Measurements from ENCODE around the gene UBE2L5. TPM values are rescaled to one million over a fixed set of nuclear protein-coding genes. Genes with fewer than 3 reads are reported as not detected.
"Not testable (repeated sequence)": the region's sequence is repeated elsewhere in the genome, so short reads cannot be mapped to it uniquely, and the experiment has no call there.

The UBE2L5 gene
- total RNA-seq, 1 experiment from 2014 or later: 0.13 TPM

DNA sequence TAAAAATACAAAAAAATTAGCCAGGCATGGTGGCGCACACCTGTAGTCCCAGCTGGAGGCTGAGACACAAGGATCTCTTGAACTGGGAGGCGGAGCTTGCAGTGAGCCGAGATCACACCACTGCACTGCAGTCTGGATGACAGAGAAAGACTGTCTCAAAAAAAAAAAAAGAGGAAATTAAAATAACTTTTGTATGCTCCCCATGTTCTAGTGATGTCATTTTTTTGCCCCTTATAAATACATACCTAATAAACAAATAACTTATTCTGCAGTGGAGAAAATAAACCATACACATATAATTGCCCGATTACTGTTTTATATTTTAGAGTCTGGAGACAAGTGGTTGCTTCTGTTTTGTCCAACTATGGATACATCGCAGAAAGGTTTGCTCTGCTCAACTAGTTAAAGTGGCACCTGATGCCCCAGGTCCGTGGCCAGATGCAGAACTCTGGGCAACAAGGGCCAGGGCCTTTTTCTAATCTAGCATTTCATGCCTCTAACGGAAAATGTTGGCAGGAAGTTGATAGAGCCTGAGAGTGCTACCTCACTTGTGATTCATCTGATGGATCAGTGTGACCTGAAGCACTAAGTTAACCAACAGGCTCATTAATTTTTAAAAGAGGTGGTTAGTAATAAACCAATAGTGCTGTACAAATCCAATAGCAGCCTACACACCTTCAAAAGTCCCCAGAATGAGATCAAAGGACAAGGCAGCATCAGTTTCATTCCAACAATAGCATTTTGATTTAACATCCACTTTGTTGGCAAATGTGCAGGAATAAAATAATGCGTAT, 18.8 kb downstream of the UBE2L5 start (continued):
- TF ChIP-seq IRF2 (CRISPR knock-in tag; IDR thresholded peaks at IDR 0.05; ENCODE audit: borderline replicate concordance, low read depth): no peak

DNA sequence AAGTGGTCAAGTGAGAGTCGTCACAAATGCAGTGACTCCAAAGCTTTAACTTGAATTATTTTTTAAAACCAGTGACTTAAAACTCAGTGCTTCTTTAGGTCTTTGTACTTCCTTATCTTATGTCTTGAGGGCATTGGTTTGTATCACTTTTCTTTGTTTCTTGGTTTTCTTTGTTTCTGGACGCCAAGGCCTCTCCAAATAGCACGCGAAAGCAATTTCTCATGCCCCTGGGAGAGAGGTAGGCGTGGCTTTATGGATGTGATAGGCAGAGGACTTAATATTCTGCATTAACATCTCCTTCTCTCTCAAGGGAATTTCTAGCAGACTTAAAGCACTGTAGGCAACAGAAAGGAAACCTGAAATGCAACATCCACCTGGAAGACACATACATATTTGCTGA, 20.6 kb downstream of the UBE2L5 start:
- no peak overlapping the region for H3K27ac Mint-ChIP-seq
- no peaks in the 10 kb centered on the region for H3K36me3 Mint-ChIP-seq
- ATAC-seq: no peak
- peaks cover 2% of the 10 kb centered on the region; the same call in 1 of the 2 replicates for H3K27me3 Mint-ChIP-seq (ENCODE audit: low read depth)
- peaks cover 27% of the 10 kb centered on the region for H3K4me1 Mint-ChIP-seq
- ChIA-PET POLR2A (interaction anchor here (0.6 to 0.7 kb wide), 2 partner anchors 19 to 104 kb away, joined by 3 to 4 read pairs; no protein-coding TSS in a partner anchor), CTCF (interaction anchor here (1.5 kb wide), 1 partner anchor 330 kb away, joined by 3 read pairs; no protein-coding TSS in a partner anchor)
- TF ChIP-seq ZSCAN18 (CRISPR knock-in tag; IDR thresholded peaks at IDR 0.05) (no peak), SOX15 (CRISPR knock-in tag; IDR thresholded peaks at IDR 0.05) (no peak), FOXP4 (CRISPR knock-in tag; IDR thresholded peaks at IDR 0.05) (no peak)
- TF ChIP-seq, protein P1, sequence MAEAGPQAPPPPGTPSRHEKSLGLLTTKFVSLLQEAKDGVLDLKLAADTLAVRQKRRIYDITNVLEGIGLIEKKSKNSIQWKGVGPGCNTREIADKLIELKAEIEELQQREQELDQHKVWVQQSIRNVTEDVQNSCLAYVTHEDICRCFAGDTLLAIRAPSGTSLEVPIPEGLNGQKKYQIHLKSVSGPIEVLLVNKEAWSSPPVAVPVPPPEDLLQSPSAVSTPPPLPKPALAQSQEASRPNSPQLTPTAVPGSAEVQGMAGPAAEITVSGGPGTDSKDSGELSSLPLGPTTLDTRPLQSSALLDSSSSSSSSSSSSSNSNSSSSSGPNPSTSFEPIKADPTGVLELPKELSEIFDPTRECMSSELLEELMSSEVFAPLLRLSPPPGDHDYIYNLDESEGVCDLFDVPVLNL (CRISPR knock-in tag; IDR thresholded peaks at IDR 0.05; ENCODE audit: borderline replicate concordance, low read depth): no peak
- TF ChIP-seq, protein P2, sequence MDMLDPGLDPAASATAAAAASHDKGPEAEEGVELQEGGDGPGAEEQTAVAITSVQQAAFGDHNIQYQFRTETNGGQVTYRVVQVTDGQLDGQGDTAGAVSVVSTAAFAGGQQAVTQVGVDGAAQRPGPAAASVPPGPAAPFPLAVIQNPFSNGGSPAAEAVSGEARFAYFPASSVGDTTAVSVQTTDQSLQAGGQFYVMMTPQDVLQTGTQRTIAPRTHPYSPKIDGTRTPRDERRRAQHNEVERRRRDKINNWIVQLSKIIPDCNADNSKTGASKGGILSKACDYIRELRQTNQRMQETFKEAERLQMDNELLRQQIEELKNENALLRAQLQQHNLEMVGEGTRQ (CRISPR knock-in tag; IDR thresholded peaks at IDR 0.05): no peak
- TF ChIP-seq, protein P3, sequence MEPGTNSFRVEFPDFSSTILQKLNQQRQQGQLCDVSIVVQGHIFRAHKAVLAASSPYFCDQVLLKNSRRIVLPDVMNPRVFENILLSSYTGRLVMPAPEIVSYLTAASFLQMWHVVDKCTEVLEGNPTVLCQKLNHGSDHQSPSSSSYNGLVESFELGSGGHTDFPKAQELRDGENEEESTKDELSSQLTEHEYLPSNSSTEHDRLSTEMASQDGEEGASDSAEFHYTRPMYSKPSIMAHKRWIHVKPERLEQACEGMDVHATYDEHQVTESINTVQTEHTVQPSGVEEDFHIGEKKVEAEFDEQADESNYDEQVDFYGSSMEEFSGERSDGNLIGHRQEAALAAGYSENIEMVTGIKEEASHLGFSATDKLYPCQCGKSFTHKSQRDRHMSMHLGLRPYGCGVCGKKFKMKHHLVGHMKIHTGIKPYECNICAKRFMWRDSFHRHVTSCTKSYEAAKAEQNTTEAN (CRISPR knock-in tag; IDR thresholded peaks at IDR 0.05): no peak
- no peak for DNase-seq (ENCODE audit: low spot score)
- H3K9me3 Mint-ChIP-seq: no peaks in the 10 kb centered on the region
- no peak overlapping the region for H3K4me3 Mint-ChIP-seq

- H3K9me3 Mint-ChIP-seq; H3K4me3 Mint-ChIP-seq; H3K27ac Mint-ChIP-seq; CTCF ChIA-PET; DNase-seq (ENCODE audit: low spot score); H3K36me3 Mint-ChIP-seq; H3K27me3 Mint-ChIP-seq (ENCODE audit: low read depth); POLR2A ChIA-PET; ATAC-seq: not testable (repeated sequence)
- H3K4me1 Mint-ChIP-seq: peaks cover 27% of the 10 kb centered on the region
These were observed 21.2 kb downstream of the UBE2L5 start for GRCh38 chr13:30443491-30443890.

- no peak for DNase-seq (ENCODE audit: low spot score)
- H3K4me3 Mint-ChIP-seq: no peak overlapping the region
- no peaks in the 10 kb centered on the region for H3K9me3 Mint-ChIP-seq
- CTCF ChIA-PET: no interaction called here
- no peak for ATAC-seq
- TF ChIP-seq ESRRA (CRISPR knock-in tag; IDR thresholded peaks at IDR 0.05; ENCODE audit: borderline replicate concordance) (no peak), TEAD4 (CRISPR knock-in tag; IDR thresholded peaks at IDR 0.05) (no peak), CTCF (IDR thresholded peaks at IDR 0.05) (no peak), SMAD4 (CRISPR knock-in tag; IDR thresholded peaks at IDR 0.05) (no peak), E2F1 (CRISPR knock-in tag; IDR thresholded peaks at IDR 0.05) (no peak), ZNF121 (CRISPR knock-in tag; IDR thresholded peaks at IDR 0.05) (no peak), MLX (CRISPR knock-in tag; IDR thresholded peaks at IDR 0.05) (no peak)
- POLR2A ChIA-PET: no interaction called here
- H3K36me3 Mint-ChIP-seq: no peaks in the 10 kb centered on the region
- H3K27ac Mint-ChIP-seq: no peak overlapping the region
- no peaks in the 10 kb centered on the region for H3K27me3 Mint-ChIP-seq (ENCODE audit: low read depth)
- peaks cover 27% of the 10 kb centered on the region for H3K4me1 Mint-ChIP-seq
These were observed 21.7 kb downstream of the UBE2L5 start for GRCh38 chr13:30443957-30444404.

Measured in WTC11 (cell line).